ENCODE data around the gene SLC44A5. TPM values are rescaled to one million over a fixed set of nuclear protein-coding genes. Genes with fewer than 3 reads are reported as not detected.

Gene SLC44A5
- total RNA-seq, 1 donor from 2014 or later, result 0.21 TPM

DNA sequence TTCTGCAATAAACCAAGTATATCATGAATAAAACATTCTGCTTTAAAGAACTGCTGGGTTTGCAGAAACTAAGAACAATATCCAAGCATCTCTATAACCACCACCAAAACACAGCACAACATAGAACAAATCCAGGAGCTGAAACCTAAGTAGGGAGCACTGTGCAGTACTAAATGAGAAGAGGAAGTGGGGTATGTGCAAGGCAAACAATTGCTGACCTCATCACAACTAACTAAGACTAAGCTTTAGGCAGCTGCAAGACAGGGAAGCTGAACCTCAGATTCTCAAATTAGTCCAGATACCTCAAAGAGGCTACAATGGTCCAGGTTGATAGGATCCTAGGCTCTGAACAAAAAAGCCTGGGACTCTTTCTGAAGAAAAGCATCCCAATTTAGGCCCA lies 172.6 kb downstream of the SLC44A5 start:
- TF ChIP-seq, protein P1, sequence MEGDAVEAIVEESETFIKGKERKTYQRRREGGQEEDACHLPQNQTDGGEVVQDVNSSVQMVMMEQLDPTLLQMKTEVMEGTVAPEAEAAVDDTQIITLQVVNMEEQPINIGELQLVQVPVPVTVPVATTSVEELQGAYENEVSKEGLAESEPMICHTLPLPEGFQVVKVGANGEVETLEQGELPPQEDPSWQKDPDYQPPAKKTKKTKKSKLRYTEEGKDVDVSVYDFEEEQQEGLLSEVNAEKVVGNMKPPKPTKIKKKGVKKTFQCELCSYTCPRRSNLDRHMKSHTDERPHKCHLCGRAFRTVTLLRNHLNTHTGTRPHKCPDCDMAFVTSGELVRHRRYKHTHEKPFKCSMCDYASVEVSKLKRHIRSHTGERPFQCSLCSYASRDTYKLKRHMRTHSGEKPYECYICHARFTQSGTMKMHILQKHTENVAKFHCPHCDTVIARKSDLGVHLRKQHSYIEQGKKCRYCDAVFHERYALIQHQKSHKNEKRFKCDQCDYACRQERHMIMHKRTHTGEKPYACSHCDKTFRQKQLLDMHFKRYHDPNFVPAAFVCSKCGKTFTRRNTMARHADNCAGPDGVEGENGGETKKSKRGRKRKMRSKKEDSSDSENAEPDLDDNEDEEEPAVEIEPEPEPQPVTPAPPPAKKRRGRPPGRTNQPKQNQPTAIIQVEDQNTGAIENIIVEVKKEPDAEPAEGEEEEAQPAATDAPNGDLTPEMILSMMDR (IDR thresholded peaks at IDR 0.05), result no peak
- H3K27ac Mint-ChIP-seq (ENCODE audit: unreplicated experiment), result no peak overlapping the region
- no peak overlapping the region for H3K4me3 Mint-ChIP-seq (ENCODE audit: unreplicated experiment)
- H3K36me3 Mint-ChIP-seq (ENCODE audit: unreplicated experiment), result no peaks in the 10 kb centered on the region
- no peaks in the 10 kb centered on the region for H3K27me3 Mint-ChIP-seq (ENCODE audit: unreplicated experiment)
- no peak for DNase-seq (ENCODE audit: extremely low spot score, unreplicated experiment)
- no peaks in the 10 kb centered on the region for H3K4me1 Mint-ChIP-seq (ENCODE audit: unreplicated experiment)
- no peaks in the 10 kb centered on the region for H3K9me3 Mint-ChIP-seq (ENCODE audit: unreplicated experiment)

DNA sequence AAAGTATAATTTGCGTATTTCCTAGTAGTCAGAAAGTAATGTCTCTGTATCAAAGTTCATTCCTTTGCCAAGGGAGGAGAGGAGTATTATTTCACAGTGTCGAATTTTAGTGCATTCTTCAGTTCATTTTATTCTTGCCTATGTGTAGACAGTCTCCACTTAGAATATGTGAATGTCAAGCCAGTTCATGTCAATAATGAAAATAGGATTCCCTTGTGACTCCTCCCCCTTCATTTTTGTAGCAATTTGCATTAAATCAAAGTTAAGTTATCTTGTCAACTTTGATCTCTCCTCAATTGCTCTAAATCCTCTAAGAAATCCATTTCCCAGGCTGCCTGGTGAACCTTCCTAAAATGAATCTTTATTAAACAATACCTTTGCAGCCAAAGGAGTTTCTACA lies 179.1 kb downstream of the SLC44A5 start:
- H3K4me3 Mint-ChIP-seq (ENCODE audit: unreplicated experiment), result no peak overlapping the region
- no peak overlapping the region for H3K27ac Mint-ChIP-seq (ENCODE audit: unreplicated experiment)
- DNase-seq (ENCODE audit: extremely low spot score, unreplicated experiment), result no peak
- no peaks in the 10 kb centered on the region for H3K4me1 Mint-ChIP-seq (ENCODE audit: unreplicated experiment)
- TF ChIP-seq, protein P1 (IDR thresholded peaks at IDR 0.05), result no peak
- no peaks in the 10 kb centered on the region for H3K36me3 Mint-ChIP-seq (ENCODE audit: unreplicated experiment)
- H3K9me3 Mint-ChIP-seq (ENCODE audit: unreplicated experiment), result no peaks in the 10 kb centered on the region
- peaks cover 2% of the 10 kb centered on the region for H3K27me3 Mint-ChIP-seq (ENCODE audit: unreplicated experiment)

DNA sequence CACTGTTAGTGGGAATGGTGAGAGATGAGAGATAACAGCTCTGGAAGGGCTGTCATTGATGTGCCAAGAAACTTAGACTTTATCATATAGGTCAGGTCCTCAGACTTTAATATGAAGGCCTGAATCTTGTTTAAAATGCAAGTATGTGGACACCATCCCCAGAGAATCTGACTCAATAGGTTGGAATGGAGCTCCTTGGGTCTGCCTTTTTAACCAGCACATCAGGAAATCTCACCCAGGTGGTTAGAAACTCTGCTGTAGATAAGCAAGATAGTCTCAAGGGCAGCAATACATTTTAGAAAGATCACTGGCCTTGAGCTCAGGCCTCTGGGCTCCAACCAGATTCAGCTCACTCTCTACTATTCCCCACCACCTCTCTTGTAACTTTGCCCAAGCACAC lies 180.4 kb downstream of the SLC44A5 start:
- DNase-seq (ENCODE audit: extremely low spot score, unreplicated experiment), result no peak
- H3K27ac Mint-ChIP-seq (ENCODE audit: unreplicated experiment), result no peak overlapping the region
- no peaks in the 10 kb centered on the region for H3K4me1 Mint-ChIP-seq (ENCODE audit: unreplicated experiment)
- H3K4me3 Mint-ChIP-seq (ENCODE audit: unreplicated experiment), result no peak overlapping the region
- H3K27me3 Mint-ChIP-seq (ENCODE audit: unreplicated experiment), result peaks cover 2% of the 10 kb centered on the region
- no peaks in the 10 kb centered on the region for H3K36me3 Mint-ChIP-seq (ENCODE audit: unreplicated experiment)
- H3K9me3 Mint-ChIP-seq (ENCODE audit: unreplicated experiment), result no peaks in the 10 kb centered on the region
- TF ChIP-seq, protein P1 (IDR thresholded peaks at IDR 0.05), result no peak

DNA sequence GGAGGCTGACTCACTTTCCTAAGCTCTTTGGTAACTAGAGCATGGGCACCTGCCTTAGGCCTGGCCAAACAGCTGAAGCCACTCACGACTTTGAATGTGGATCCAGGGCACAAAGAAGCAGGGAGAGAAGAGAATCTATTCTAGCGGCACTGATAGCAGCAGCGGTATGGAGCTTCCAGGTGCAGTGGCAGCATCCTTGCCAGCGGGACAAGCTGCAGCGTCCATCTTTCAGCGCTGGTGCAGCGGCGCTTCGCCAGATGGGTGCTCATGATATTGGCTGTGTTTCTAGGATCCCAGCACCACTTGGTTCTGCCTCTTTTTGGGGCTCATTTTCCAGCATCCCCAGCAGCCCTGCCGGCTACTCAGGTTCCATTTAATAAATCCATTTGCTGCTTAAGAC lies 184.2 kb downstream of the SLC44A5 start:
- DNase-seq (ENCODE audit: extremely low spot score, unreplicated experiment), result no peak
- H3K4me1 Mint-ChIP-seq (ENCODE audit: unreplicated experiment), result no peaks in the 10 kb centered on the region
- H3K27me3 Mint-ChIP-seq (ENCODE audit: unreplicated experiment), result no peaks in the 10 kb centered on the region
- no peak overlapping the region for H3K4me3 Mint-ChIP-seq (ENCODE audit: unreplicated experiment)
- TF ChIP-seq, protein P1 (IDR thresholded peaks at IDR 0.05), result no peak
- H3K9me3 Mint-ChIP-seq (ENCODE audit: unreplicated experiment), result no peaks in the 10 kb centered on the region
- no peaks in the 10 kb centered on the region for H3K36me3 Mint-ChIP-seq (ENCODE audit: unreplicated experiment)
- H3K27ac Mint-ChIP-seq (ENCODE audit: unreplicated experiment), result no peak overlapping the region

DNA sequence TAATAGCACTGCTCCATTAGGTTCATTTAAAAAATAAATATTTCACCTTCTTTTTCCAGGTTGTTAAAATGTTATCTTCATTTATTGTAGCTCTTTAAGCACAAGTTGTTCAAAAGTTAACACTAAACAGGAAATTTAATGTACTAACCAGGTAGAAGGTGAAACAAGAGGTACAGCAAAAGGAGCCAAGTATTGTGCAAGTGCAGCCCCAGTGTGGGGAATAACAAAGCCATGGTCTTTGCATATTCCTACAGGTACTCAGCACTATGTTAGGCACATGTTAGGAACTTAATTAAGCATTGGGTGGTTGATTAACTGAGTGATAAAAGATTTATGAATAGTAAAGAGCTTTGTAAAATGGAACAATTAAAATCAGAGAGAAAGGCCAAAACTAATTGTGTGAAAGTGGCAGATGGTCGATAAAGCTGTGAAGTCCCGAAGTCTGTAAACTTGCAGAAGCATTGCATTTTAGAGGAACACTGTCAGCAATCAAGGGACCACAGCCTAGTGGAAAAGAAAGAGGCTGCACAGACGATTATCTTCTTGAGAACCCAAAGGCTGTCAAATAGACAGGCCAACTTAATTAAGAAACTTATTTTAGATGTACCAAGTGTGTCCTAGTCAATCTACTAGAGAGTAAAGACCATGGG lies 185.8 kb downstream of the SLC44A5 start:
- H3K27me3 Mint-ChIP-seq (ENCODE audit: unreplicated experiment), result no peaks in the 10 kb centered on the region
- no peaks in the 10 kb centered on the region for H3K36me3 Mint-ChIP-seq (ENCODE audit: unreplicated experiment)
- DNase-seq (ENCODE audit: extremely low spot score, unreplicated experiment), result no peak
- no peak overlapping the region for H3K27ac Mint-ChIP-seq (ENCODE audit: unreplicated experiment)
- H3K4me3 Mint-ChIP-seq (ENCODE audit: unreplicated experiment), result no peak overlapping the region
- H3K4me1 Mint-ChIP-seq (ENCODE audit: unreplicated experiment), result no peaks in the 10 kb centered on the region
- no peaks in the 10 kb centered on the region for H3K9me3 Mint-ChIP-seq (ENCODE audit: unreplicated experiment)
- TF ChIP-seq, protein P1 (IDR thresholded peaks at IDR 0.05), result no peak
